Measurements from ENCODE around the gene FREM3. TPM values are rescaled to one million over a fixed set of nuclear protein-coding genes. Genes with fewer than 3 reads are reported as not detected.

FREM3 gene
- total RNA-seq, 1 experiment from 2014 or later = 0.15 TPM

GRCh38 chr4:143633833-143634232 lies 66.6 kb downstream of the FREM3 start:
- no peak overlapping the region for H3K4me3 Mint-ChIP-seq
- no peaks in the 10 kb centered on the region for H3K9me3 Mint-ChIP-seq
- no peak overlapping the region; the same call in 1 of the 2 replicates for H3K27ac Mint-ChIP-seq
- ChIA-PET POLR2A (no interaction called here), CTCF (no interaction called here)
- TF ChIP-seq SMAD4 (CRISPR knock-in tag; IDR thresholded peaks at IDR 0.05) (no peak), ZNF532 (CRISPR knock-in tag; IDR thresholded peaks at IDR 0.05; ENCODE audit: borderline replicate concordance) (no peak), FOXJ3 (CRISPR knock-in tag; IDR thresholded peaks at IDR 0.05; ENCODE audit: borderline replicate concordance) (no peak), ZBTB43 (CRISPR knock-in tag; IDR thresholded peaks at IDR 0.05) (no peak), MLX (CRISPR knock-in tag; IDR thresholded peaks at IDR 0.05) (no peak), ZNF423 (CRISPR knock-in tag; IDR thresholded peaks at IDR 0.05) (no peak), NR1H2 (CRISPR knock-in tag; IDR thresholded peaks at IDR 0.05) (no peak), TEAD1 (CRISPR knock-in tag; IDR thresholded peaks at IDR 0.05) (no peak), ATF6 (CRISPR knock-in tag; IDR thresholded peaks at IDR 0.05) (no peak), NR2C2 (CRISPR knock-in tag; IDR thresholded peaks at IDR 0.05) (no peak)
- ATAC-seq (no peak), DNase-seq (ENCODE audit: low spot score) (no peak)
- no peaks in the 10 kb centered on the region; the same call in 1 of the 2 replicates for H3K27me3 Mint-ChIP-seq (ENCODE audit: low read depth)
- H3K36me3 Mint-ChIP-seq = no peaks in the 10 kb centered on the region
- H3K4me1 Mint-ChIP-seq = no peaks in the 10 kb centered on the region

GRCh38 chr4:143626134-143626911 lies 74.2 kb downstream of the FREM3 start:
- no peaks in the 10 kb centered on the region for H3K4me1 Mint-ChIP-seq
- H3K27me3 Mint-ChIP-seq (ENCODE audit: low read depth) = no peaks in the 10 kb centered on the region
- ChIA-PET POLR2A (no interaction called here), CTCF (no interaction called here)
- H3K27ac Mint-ChIP-seq = no peak overlapping the region
- no peaks in the 10 kb centered on the region for H3K36me3 Mint-ChIP-seq
- H3K4me3 Mint-ChIP-seq = no peak overlapping the region
- DNase-seq (ENCODE audit: low spot score) (no peak), ATAC-seq (no peak)
- H3K9me3 Mint-ChIP-seq = peaks cover 8% of the 10 kb centered on the region
- no peak for TF ChIP-seq SP1 (CRISPR knock-in tag; conservative IDR thresholded peaks at IDR 0.05)
- TF ChIP-seq E2F5 (CRISPR knock-in tag; IDR thresholded peaks at IDR 0.05) = no peak
- TF ChIP-seq GTF2I (CRISPR knock-in tag; conservative IDR thresholded peaks at IDR 0.05) = no peak
- TF ChIP-seq E2F1 (CRISPR knock-in tag; IDR thresholded peaks at IDR 0.05) = no peak
